ENCODE measurements around the gene MAGEA11.
"Not testable (repeated sequence)": the region's sequence is repeated elsewhere in the genome, so short reads cannot be mapped to it uniquely, and the experiment has no call there.

Gene MAGEA11

GRCh38 chrX:149711545-149712236 is at the start of gene MAGEA11:
TSS of gene MAGEA11 (plus strand) at chrX:149712060. CDS start at chrX:149713160, 1,100 bp downstream.
- no peak for DNase-seq (ENCODE audit: low read depth)

- DNase-seq (ENCODE audit: low read depth) = not testable (repeated sequence)
These were observed 36.8 kb upstream of the MAGEA11 start for GRCh38 chrX:149675088-149675487.

GRCh38 chrX:149675554-149675953 is 36.3 kb upstream of the MAGEA11 start:
- DNase-seq (ENCODE audit: low read depth) = not testable (repeated sequence)

- DNase-seq (ENCODE audit: low read depth) = not testable (repeated sequence)
These were observed 32.6 kb upstream of the MAGEA11 start for GRCh38 chrX:149679164-149679678.

GRCh38 chrX:149681182-149681581 is 30.7 kb upstream of the MAGEA11 start:
- DNase-seq (ENCODE audit: low read depth) = no peak

GRCh38 chrX:149682031-149682430 is 29.8 kb upstream of the MAGEA11 start:
- no peak for DNase-seq (ENCODE audit: low read depth)

GRCh38 chrX:149682956-149683947 is 28.6 kb upstream of the MAGEA11 start:
- DNase-seq (ENCODE audit: low read depth) = no peak

- DNase-seq (ENCODE audit: low read depth) = no peak
These were observed 27.7 kb upstream of the MAGEA11 start for GRCh38 chrX:149683966-149684730.

GRCh38 chrX:149687991-149688390 is 23.9 kb upstream of the MAGEA11 start:
- no peak for DNase-seq (ENCODE audit: low read depth)

GRCh38 chrX:149688552-149688951 is 23.3 kb upstream of the MAGEA11 start:
- DNase-seq (ENCODE audit: low read depth) = no peak

GRCh38 chrX:149691794-149692193 is 20.1 kb upstream of the MAGEA11 start:
- DNase-seq (ENCODE audit: low read depth) = no peak

- DNase-seq (ENCODE audit: low read depth) = not testable (repeated sequence)
These were observed 19.1 kb upstream of the MAGEA11 start for GRCh38 chrX:149692686-149693272.

- DNase-seq (ENCODE audit: low read depth) = no peak
These were observed 12.1 kb upstream of the MAGEA11 start for GRCh38 chrX:149699761-149700160.

- no peak for DNase-seq (ENCODE audit: low read depth)
These were observed 7.2 kb upstream of the MAGEA11 start for GRCh38 chrX:149704664-149705063.

GRCh38 chrX:149707147-149707901 is 4.5 kb upstream of the MAGEA11 start:
- no peak for DNase-seq (ENCODE audit: low read depth)

GRCh38 chrX:149712831-149713230 is 971 bp downstream of the MAGEA11 start:
- DNase-seq (ENCODE audit: low read depth) = no peak

GRCh38 chrX:149713279-149714050 is 1.6 kb downstream of the MAGEA11 start:
- DNase-seq (ENCODE audit: low read depth) = no peak

- no peak for DNase-seq (ENCODE audit: low read depth)
These were observed 3.6 kb downstream of the MAGEA11 start for GRCh38 chrX:149715468-149715867.

- DNase-seq (ENCODE audit: low read depth) = no peak
These were observed 4.8 kb downstream of the MAGEA11 start for GRCh38 chrX:149716632-149717031.

GRCh38 chrX:149717803-149718202 is 5.9 kb downstream of the MAGEA11 start:
- no peak for DNase-seq (ENCODE audit: low read depth)

All from GM04503 (cell line).